ENCODE data around the gene SPRN. TPM values are rescaled to one million over a fixed set of nuclear protein-coding genes. Genes with fewer than 3 reads are reported as not detected.

The SPRN gene
- total and polyA plus RNA-seq, 4 donors: 0.28 TPM; not detected in 3

- Histone ChIP-seq H3K36me3 (ENCODE audit: control insufficient read depth in 1 of 2, insufficient read depth in 2 of 2, low read length in 1 of 2) (no peaks in the 10 kb centered on the region), H3K9me3 (ENCODE audit: control insufficient read depth, low read length) (no peaks in the 10 kb centered on the region), H3K4me1 (ENCODE audit: control insufficient read depth in 1 of 2, insufficient read depth in 2 of 2, low read length in 2 of 2) (no peaks in the 10 kb centered on the region), H3K27me3 (ENCODE audit: control insufficient read depth in 1 of 2, insufficient read depth in 2 of 2, low read length in 1 of 2) (no peaks in the 10 kb centered on the region), H3K27ac (ENCODE audit: low read depth in 1 of 2, low read length in 2 of 2) (no peak overlapping the region), H3K4me3 (ENCODE audit: low read length in 2 of 2) (no peak overlapping the region)
- no peak for ATAC-seq (ENCODE audit: low FRiP score)
- no peak for DNase-seq
- 84 to 88% methylated on average over 4 of the region's 4 CpGs for WGBS, 2 donors
- intact Hi-C loops (cut with DNase I): no loop called here
These were observed 28.0 kb upstream of the SPRN start for GRCh38 chr10:133452453-133452852.

- intact Hi-C loops (cut with DNase I): no loop called here
- 42 to 45% methylated on average over 4 of the region's 4 CpGs for WGBS, 2 donors
These were observed 26.9 kb upstream of the SPRN start for GRCh38 chr10:133451346-133451745.

GRCh38 chr10:133448120-133448519 lies 23.7 kb upstream of the SPRN start:
- Histone ChIP-seq H3K27ac (ENCODE audit: low read depth in 1 of 2, low read length in 2 of 2) (no peak overlapping the region), H3K27me3 (ENCODE audit: control insufficient read depth in 1 of 2, insufficient read depth in 2 of 2, low read length in 1 of 2) (no peaks in the 10 kb centered on the region), H3K36me3 (ENCODE audit: control insufficient read depth in 1 of 2, insufficient read depth in 2 of 2, low read length in 1 of 2) (no peaks in the 10 kb centered on the region), H3K9me3 (ENCODE audit: control insufficient read depth, low read length) (peaks cover 3% of the 10 kb centered on the region), H3K4me3 (ENCODE audit: low read length in 2 of 2) (no peak overlapping the region), H3K4me1 (ENCODE audit: control insufficient read depth in 1 of 2, insufficient read depth in 2 of 2, low read length in 2 of 2) (no peaks in the 10 kb centered on the region)
- intact Hi-C loops (cut with DNase I): no loop called here
- DNase-seq: no peak
- ATAC-seq (ENCODE audit: low FRiP score): no peak

More at GRCh38 chr10:133451346-133451745, 26.9 kb upstream of the SPRN start:
- ATAC-seq (ENCODE audit: low FRiP score): no peak
- Histone ChIP-seq H3K4me1 (ENCODE audit: control insufficient read depth in 1 of 2, insufficient read depth in 2 of 2, low read length in 2 of 2) (no peaks in the 10 kb centered on the region), H3K36me3 (ENCODE audit: control insufficient read depth in 1 of 2, insufficient read depth in 2 of 2, low read length in 1 of 2) (no peaks in the 10 kb centered on the region), H3K27me3 (ENCODE audit: control insufficient read depth in 1 of 2, insufficient read depth in 2 of 2, low read length in 1 of 2) (no peaks in the 10 kb centered on the region), H3K27ac (ENCODE audit: low read depth in 1 of 2, low read length in 2 of 2) (no peak overlapping the region), H3K9me3 (ENCODE audit: control insufficient read depth, low read length) (peaks cover 3% of the 10 kb centered on the region), H3K4me3 (ENCODE audit: low read length in 2 of 2) (no peak overlapping the region)
- DNase-seq: no peak

- ATAC-seq (ENCODE audit: low FRiP score): no peak
- Histone ChIP-seq H3K27me3 (ENCODE audit: control insufficient read depth in 1 of 2, insufficient read depth in 2 of 2, low read length in 1 of 2) (no peaks in the 10 kb centered on the region), H3K4me3 (ENCODE audit: low read length in 2 of 2) (no peak overlapping the region), H3K4me1 (ENCODE audit: control insufficient read depth in 1 of 2, insufficient read depth in 2 of 2, low read length in 2 of 2) (no peaks in the 10 kb centered on the region), H3K36me3 (ENCODE audit: control insufficient read depth in 1 of 2, insufficient read depth in 2 of 2, low read length in 1 of 2) (no peaks in the 10 kb centered on the region), H3K27ac (ENCODE audit: low read depth in 1 of 2, low read length in 2 of 2) (no peak overlapping the region), H3K9me3 (ENCODE audit: control insufficient read depth, low read length) (peaks cover 3% of the 10 kb centered on the region)
- no peak for DNase-seq
- intact Hi-C loops (cut with DNase I): no loop called here
- WGBS, 2 donors: 80 to 85% methylated on average over 11 of the region's 11 CpGs
These were observed 22.6 kb upstream of the SPRN start for GRCh38 chr10:133446979-133447378.

- Histone ChIP-seq H3K27ac (ENCODE audit: low read depth in 1 of 2, low read length in 2 of 2) (no peak overlapping the region), H3K4me3 (ENCODE audit: low read length in 2 of 2) (no peak overlapping the region), H3K4me1 (ENCODE audit: control insufficient read depth in 1 of 2, insufficient read depth in 2 of 2, low read length in 2 of 2) (no peaks in the 10 kb centered on the region), H3K27me3 (ENCODE audit: control insufficient read depth in 1 of 2, insufficient read depth in 2 of 2, low read length in 1 of 2) (no peaks in the 10 kb centered on the region), H3K9me3 (ENCODE audit: control insufficient read depth, low read length) (peaks cover 3% of the 10 kb centered on the region), H3K36me3 (ENCODE audit: control insufficient read depth in 1 of 2, insufficient read depth in 2 of 2, low read length in 1 of 2) (no peaks in the 10 kb centered on the region)
- 43 to 52% methylated on average over 59 to 80 of the region's 80 CpGs for WGBS, 2 donors
- intact Hi-C loops (cut with DNase I): no loop called here
- DNase-seq (peak; percentile 43 to 76), ATAC-seq (ENCODE audit: low FRiP score) (no peak)
These were observed 21.6 kb upstream of the SPRN start for GRCh38 chr10:133445751-133446708.

- no peak overlapping the region for H3K4me3 ChIP-seq (ENCODE audit: low read length in 2 of 2)
- peak; percentile 41 to 72 for DNase-seq
- no peak overlapping the region for H3K27ac ChIP-seq (ENCODE audit: low read depth in 1 of 2, low read length in 2 of 2)
- no peaks in the 10 kb centered on the region for H3K27me3 ChIP-seq (ENCODE audit: control insufficient read depth in 1 of 2, insufficient read depth in 2 of 2, low read length in 1 of 2)
- H3K36me3 ChIP-seq (ENCODE audit: control insufficient read depth in 1 of 2, insufficient read depth in 2 of 2, low read length in 1 of 2): no peaks in the 10 kb centered on the region
- peak; percentile 44 for ATAC-seq (ENCODE audit: low FRiP score)
- intact Hi-C loops (cut with DNase I): no loop called here
- no peaks in the 10 kb centered on the region for H3K4me1 ChIP-seq (ENCODE audit: control insufficient read depth in 1 of 2, insufficient read depth in 2 of 2, low read length in 2 of 2)
- peaks cover 3% of the 10 kb centered on the region for H3K9me3 ChIP-seq (ENCODE audit: control insufficient read depth, low read length)
- WGBS, 2 donors: 89 to 92% methylated on average over 20 to 22 of the region's 22 CpGs
These were observed 20.9 kb upstream of the SPRN start for GRCh38 chr10:133445268-133445732.

- no peak for ATAC-seq (ENCODE audit: low FRiP score)
- Histone ChIP-seq H3K9me3 (ENCODE audit: control insufficient read depth, low read length) (peaks cover 3% of the 10 kb centered on the region), H3K36me3 (ENCODE audit: control insufficient read depth in 1 of 2, insufficient read depth in 2 of 2, low read length in 1 of 2) (no peaks in the 10 kb centered on the region), H3K27me3 (ENCODE audit: control insufficient read depth in 1 of 2, insufficient read depth in 2 of 2, low read length in 1 of 2) (no peaks in the 10 kb centered on the region), H3K27ac (ENCODE audit: low read depth in 1 of 2, low read length in 2 of 2) (no peak overlapping the region), H3K4me1 (ENCODE audit: control insufficient read depth in 1 of 2, insufficient read depth in 2 of 2, low read length in 2 of 2) (no peaks in the 10 kb centered on the region), H3K4me3 (ENCODE audit: low read length in 2 of 2) (no peak overlapping the region)
- DNase-seq: peak; percentile 48 to 61
- 86 to 93% methylated on average over 12 of the region's 12 CpGs for WGBS, 2 donors
- intact Hi-C loops (cut with DNase I): no loop called here
These were observed 20.2 kb upstream of the SPRN start for GRCh38 chr10:133444342-133445267.

GRCh38 chr10:133442967-133443924 lies 18.8 kb upstream of the SPRN start:
- Histone ChIP-seq H3K4me1 (ENCODE audit: control insufficient read depth in 1 of 2, insufficient read depth in 2 of 2, low read length in 2 of 2) (no peaks in the 10 kb centered on the region), H3K27me3 (ENCODE audit: control insufficient read depth in 1 of 2, insufficient read depth in 2 of 2, low read length in 1 of 2) (no peaks in the 10 kb centered on the region), H3K36me3 (ENCODE audit: control insufficient read depth in 1 of 2, insufficient read depth in 2 of 2, low read length in 1 of 2) (no peaks in the 10 kb centered on the region), H3K27ac (ENCODE audit: low read depth in 1 of 2, low read length in 2 of 2) (no peak overlapping the region), H3K9me3 (ENCODE audit: control insufficient read depth, low read length) (peaks cover 3% of the 10 kb centered on the region), H3K4me3 (ENCODE audit: low read length in 2 of 2) (no peak overlapping the region)
- ATAC-seq (ENCODE audit: low FRiP score): no peak
- intact Hi-C loops (cut with DNase I): no loop called here
- whole genome bisulfite sequencing, 2 donors: 89 to 91% methylated on average over 16 of the region's 16 CpGs
- DNase-seq: peak; percentile 32 to 45
